Progenitor cell of endocrine pancreas (in vitro differentiated cells): ENCODE measurements around the gene NPHP4. TPM values are rescaled to one million over a fixed set of nuclear protein-coding genes. Genes with fewer than 3 reads are reported as not detected.
A peak's percentile ranks its signal among the peaks of the same experiment; 100 is the strongest.

Experiments
- DNase-seq: peaks from one replicate; pipeline ENCODE4 v3.0.0; 2021; ENCODE audit warnings: low spot score; ENCODE audit not compliant: unreplicated experiment
- H3K27ac Mint-ChIP-seq: 2 replicates; pipeline ENCODE4 v1.8.0; 2021; ENCODE audit warnings: mild to moderate bottlenecking, moderate library complexity, mixed read lengths
- H3K27me3 Mint-ChIP-seq: 2 replicates; pipeline ENCODE4 v1.8.0; 2021; ENCODE audit warnings: mixed read lengths
- H3K36me3 Mint-ChIP-seq: 2 replicates; pipeline ENCODE4 v1.8.0; 2022; ENCODE audit warnings: mixed read lengths; ENCODE audit not compliant: insufficient read depth
- H3K4me1 Mint-ChIP-seq: 2 replicates; pipeline ENCODE4 v1.8.0; 2021; ENCODE audit warnings: low read depth, mixed read lengths
- H3K4me3 Mint-ChIP-seq: 2 replicates; pipeline ENCODE4 v1.8.0; 2021; ENCODE audit warnings: low read depth, mild to moderate bottlenecking, moderate library complexity, mixed read lengths
- H3K9me3 Mint-ChIP-seq: 2 replicates; pipeline ENCODE4 v1.8.0; 2021; ENCODE audit warnings: low read depth, mixed read lengths
- CTCF ChIP-seq: fragments of 200-600 bp; sonication (generic); IDR thresholded peaks from one replicate; pipeline ENCODE4 v1.5.0; 2021; ENCODE audit warnings: antibody characterized with exemption, mild to moderate bottlenecking; ENCODE audit not compliant: unreplicated experiment
- total RNA-seq: library from RNA; stranded (reverse); gene quantifications from 2 replicates; pipeline ENCODE4 v1.2.1, GENCODE V29; 2021

Gene NPHP4
- total RNA-seq, 1 donor from 2014 or later: 29.9 TPM

- H3K27me3 Mint-ChIP-seq: peaks cover 10% of the 10 kb centered on the region
- H3K4me3 Mint-ChIP-seq: no peak overlapping the region
- no peak overlapping the region for H3K27ac Mint-ChIP-seq
- no peak for TF ChIP-seq CTCF
- no peaks in the 10 kb centered on the region for H3K9me3 Mint-ChIP-seq
- H3K36me3 Mint-ChIP-seq: no peaks in the 10 kb centered on the region
- DNase-seq: no peak
- H3K4me1 Mint-ChIP-seq: no peaks in the 10 kb centered on the region
Observed at GRCh38 chr1:5850503-5850902, 141.7 kb downstream of the NPHP4 start.

DNA sequence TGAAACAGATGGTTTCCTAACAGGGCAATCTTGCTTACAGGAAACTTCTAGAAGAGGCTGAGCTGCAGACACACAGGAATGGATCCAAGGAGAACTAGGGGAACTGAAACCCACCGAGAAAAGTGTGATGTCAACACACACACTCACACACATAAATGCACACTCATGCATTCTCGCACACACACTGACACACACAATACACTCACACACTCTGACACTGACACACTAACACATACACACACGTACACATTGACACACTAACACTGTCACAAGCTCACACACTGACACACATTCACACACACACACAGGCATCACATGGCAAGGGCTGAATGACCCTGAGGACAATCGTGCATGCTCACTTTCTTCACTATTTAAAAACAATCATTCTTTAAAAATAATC lies 142.7 kb downstream of the NPHP4 start:
- no peaks in the 10 kb centered on the region for H3K4me1 Mint-ChIP-seq
- H3K27me3 Mint-ChIP-seq: peaks cover 11% of the 10 kb centered on the region
- no peak for TF ChIP-seq CTCF
- no peak for DNase-seq
- H3K36me3 Mint-ChIP-seq: no peaks in the 10 kb centered on the region
- no peaks in the 10 kb centered on the region for H3K9me3 Mint-ChIP-seq
- H3K27ac Mint-ChIP-seq: no peak overlapping the region
- no peak overlapping the region for H3K4me3 Mint-ChIP-seq

DNA sequence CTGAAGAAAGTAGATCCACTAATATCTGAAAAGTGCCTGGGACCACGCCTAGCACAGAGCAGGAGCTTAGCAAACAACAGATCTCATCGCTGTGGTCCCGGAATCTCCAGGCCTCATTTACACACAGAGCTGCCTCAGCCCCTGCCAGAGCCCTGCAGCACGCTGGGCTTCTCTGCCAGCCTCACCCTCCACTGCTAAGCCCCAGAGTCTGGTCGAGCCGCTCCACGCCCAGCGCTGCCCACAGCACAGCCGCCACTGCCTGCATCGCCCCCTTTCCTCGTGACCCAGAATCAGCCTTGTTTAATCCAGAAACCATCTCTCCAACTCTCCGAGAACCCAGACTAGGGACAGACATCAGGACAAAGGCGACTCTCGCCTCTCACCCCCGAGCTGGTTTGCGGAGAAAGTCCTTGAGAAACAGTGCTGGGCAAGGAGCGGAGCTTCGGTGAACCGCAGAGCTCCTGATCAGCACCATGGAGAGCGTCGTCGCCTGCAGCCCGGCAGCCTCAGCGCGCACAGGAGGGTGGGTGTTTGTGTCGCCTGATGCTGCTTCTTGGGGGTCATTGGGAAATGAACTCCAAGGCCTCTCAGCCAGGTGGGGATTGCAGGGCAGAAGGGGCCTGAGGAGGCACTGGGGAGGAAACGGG lies 145.1 kb downstream of the NPHP4 start:
- DNase-seq: peak; percentile 49
- peaks cover 11% of the 10 kb centered on the region for H3K27me3 Mint-ChIP-seq
- no peaks in the 10 kb centered on the region for H3K4me1 Mint-ChIP-seq
- peak overlapping the region; percentile 34 for H3K27ac Mint-ChIP-seq
- H3K4me3 Mint-ChIP-seq: no peak overlapping the region
- TF ChIP-seq CTCF: no peak
- H3K36me3 Mint-ChIP-seq: no peaks in the 10 kb centered on the region
- H3K9me3 Mint-ChIP-seq: no peaks in the 10 kb centered on the region

DNA sequence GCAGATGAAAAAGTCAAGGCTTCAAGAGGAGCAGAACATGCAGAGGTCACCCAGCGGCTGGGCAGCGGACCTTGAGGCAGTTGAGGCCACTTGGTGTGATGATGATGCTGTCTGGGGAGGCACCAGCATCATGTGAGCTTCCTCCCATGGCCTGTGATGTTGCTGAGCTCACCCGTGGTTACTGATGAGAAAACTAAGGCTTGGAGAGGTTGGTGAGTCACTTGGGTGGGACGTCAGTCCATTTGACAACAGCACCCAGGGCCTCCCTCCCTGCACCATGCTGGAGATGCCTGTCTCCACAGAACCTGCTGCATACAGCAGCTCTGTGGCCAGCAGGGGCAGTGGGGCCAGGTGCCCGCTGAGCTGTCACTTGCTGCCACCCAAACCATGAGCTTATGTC lies 146.8 kb downstream of the NPHP4 start:
- Mint-ChIP-seq H3K27me3 (peaks cover 11% of the 10 kb centered on the region), H3K36me3 (no peaks in the 10 kb centered on the region), H3K4me3 (no peak overlapping the region), H3K9me3 (no peaks in the 10 kb centered on the region), H3K27ac (no peak overlapping the region), H3K4me1 (no peaks in the 10 kb centered on the region)
- no peak for TF ChIP-seq CTCF
- DNase-seq: no peak

- no peak for DNase-seq
- no peak overlapping the region for H3K4me3 Mint-ChIP-seq
- H3K27ac Mint-ChIP-seq: no peak overlapping the region
- no peaks in the 10 kb centered on the region for H3K4me1 Mint-ChIP-seq
- no peaks in the 10 kb centered on the region for H3K9me3 Mint-ChIP-seq
- no peak for TF ChIP-seq CTCF
- peaks cover 16% of the 10 kb centered on the region for H3K27me3 Mint-ChIP-seq
- H3K36me3 Mint-ChIP-seq: no peaks in the 10 kb centered on the region
Observed at GRCh38 chr1:5844442-5844841, 147.8 kb downstream of the NPHP4 start.
